ENCODE results near the gene TECPR2. TPM values are rescaled to one million over a fixed set of nuclear protein-coding genes. Genes with fewer than 3 reads are reported as not detected.

The TECPR2 gene
- total RNA-seq, 1 experiment from 2014 or later: 21.3 TPM

- TF ChIP-seq, protein P1, sequence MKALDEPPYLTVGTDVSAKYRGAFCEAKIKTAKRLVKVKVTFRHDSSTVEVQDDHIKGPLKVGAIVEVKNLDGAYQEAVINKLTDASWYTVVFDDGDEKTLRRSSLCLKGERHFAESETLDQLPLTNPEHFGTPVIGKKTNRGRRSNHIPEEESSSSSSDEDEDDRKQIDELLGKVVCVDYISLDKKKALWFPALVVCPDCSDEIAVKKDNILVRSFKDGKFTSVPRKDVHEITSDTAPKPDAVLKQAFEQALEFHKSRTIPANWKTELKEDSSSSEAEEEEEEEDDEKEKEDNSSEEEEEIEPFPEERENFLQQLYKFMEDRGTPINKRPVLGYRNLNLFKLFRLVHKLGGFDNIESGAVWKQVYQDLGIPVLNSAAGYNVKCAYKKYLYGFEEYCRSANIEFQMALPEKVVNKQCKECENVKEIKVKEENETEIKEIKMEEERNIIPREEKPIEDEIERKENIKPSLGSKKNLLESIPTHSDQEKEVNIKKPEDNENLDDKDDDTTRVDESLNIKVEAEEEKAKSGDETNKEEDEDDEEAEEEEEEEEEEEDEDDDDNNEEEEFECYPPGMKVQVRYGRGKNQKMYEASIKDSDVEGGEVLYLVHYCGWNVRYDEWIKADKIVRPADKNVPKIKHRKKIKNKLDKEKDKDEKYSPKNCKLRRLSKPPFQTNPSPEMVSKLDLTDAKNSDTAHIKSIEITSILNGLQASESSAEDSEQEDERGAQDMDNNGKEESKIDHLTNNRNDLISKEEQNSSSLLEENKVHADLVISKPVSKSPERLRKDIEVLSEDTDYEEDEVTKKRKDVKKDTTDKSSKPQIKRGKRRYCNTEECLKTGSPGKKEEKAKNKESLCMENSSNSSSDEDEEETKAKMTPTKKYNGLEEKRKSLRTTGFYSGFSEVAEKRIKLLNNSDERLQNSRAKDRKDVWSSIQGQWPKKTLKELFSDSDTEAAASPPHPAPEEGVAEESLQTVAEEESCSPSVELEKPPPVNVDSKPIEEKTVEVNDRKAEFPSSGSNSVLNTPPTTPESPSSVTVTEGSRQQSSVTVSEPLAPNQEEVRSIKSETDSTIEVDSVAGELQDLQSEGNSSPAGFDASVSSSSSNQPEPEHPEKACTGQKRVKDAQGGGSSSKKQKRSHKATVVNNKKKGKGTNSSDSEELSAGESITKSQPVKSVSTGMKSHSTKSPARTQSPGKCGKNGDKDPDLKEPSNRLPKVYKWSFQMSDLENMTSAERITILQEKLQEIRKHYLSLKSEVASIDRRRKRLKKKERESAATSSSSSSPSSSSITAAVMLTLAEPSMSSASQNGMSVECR (CRISPR knock-in tag; IDR thresholded peaks at IDR 0.05; ENCODE audit: borderline replicate concordance): no peak
- TF ChIP-seq NFE2L1 (CRISPR knock-in tag; IDR thresholded peaks at IDR 0.05): no peak
- TF ChIP-seq TEAD1 (CRISPR knock-in tag; IDR thresholded peaks at IDR 0.05): no peak
- TF ChIP-seq, protein P2, sequence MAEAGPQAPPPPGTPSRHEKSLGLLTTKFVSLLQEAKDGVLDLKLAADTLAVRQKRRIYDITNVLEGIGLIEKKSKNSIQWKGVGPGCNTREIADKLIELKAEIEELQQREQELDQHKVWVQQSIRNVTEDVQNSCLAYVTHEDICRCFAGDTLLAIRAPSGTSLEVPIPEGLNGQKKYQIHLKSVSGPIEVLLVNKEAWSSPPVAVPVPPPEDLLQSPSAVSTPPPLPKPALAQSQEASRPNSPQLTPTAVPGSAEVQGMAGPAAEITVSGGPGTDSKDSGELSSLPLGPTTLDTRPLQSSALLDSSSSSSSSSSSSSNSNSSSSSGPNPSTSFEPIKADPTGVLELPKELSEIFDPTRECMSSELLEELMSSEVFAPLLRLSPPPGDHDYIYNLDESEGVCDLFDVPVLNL (CRISPR knock-in tag; IDR thresholded peaks at IDR 0.05; ENCODE audit: borderline replicate concordance, low read depth): no peak
- no peak for TF ChIP-seq ZNF263 (CRISPR knock-in tag; IDR thresholded peaks at IDR 0.05; ENCODE audit: low read depth)
- no peak for TF ChIP-seq FOXP1 (CRISPR knock-in tag; IDR thresholded peaks at IDR 0.05; ENCODE audit: borderline replicate concordance)
Observed at GRCh38 chr14:102396521-102396920, 33.8 kb downstream of the TECPR2 start (continued).

GRCh38 chr14:102403028-102403427 lies 40.3 kb downstream of the TECPR2 start:
- peaks cover 6% of the 10 kb centered on the region for H3K4me1 Mint-ChIP-seq
- peaks cover 38% of the 10 kb centered on the region for H3K9me3 Mint-ChIP-seq
- H3K36me3 Mint-ChIP-seq: peaks cover 48% of the 10 kb centered on the region
- DNase-seq (ENCODE audit: low spot score): no peak
- no peak overlapping the region for H3K27ac Mint-ChIP-seq
- H3K4me3 Mint-ChIP-seq: no peak overlapping the region
- ChIA-PET CTCF (no interaction called here), POLR2A (no interaction called here)
- no peak for TF ChIP-seq ZNF263 (CRISPR knock-in tag; IDR thresholded peaks at IDR 0.05; ENCODE audit: low read depth)
- no peak for TF ChIP-seq ZNF219 (CRISPR knock-in tag; IDR thresholded peaks at IDR 0.05; ENCODE audit: borderline replicate concordance)
- no peak for TF ChIP-seq SP1 (CRISPR knock-in tag; conservative IDR thresholded peaks at IDR 0.05)
- no peak for TF ChIP-seq SMAD4 (CRISPR knock-in tag; IDR thresholded peaks at IDR 0.05)
- no peak for TF ChIP-seq ETV6 (CRISPR knock-in tag; IDR thresholded peaks at IDR 0.05)
- TF ChIP-seq, protein P3, sequence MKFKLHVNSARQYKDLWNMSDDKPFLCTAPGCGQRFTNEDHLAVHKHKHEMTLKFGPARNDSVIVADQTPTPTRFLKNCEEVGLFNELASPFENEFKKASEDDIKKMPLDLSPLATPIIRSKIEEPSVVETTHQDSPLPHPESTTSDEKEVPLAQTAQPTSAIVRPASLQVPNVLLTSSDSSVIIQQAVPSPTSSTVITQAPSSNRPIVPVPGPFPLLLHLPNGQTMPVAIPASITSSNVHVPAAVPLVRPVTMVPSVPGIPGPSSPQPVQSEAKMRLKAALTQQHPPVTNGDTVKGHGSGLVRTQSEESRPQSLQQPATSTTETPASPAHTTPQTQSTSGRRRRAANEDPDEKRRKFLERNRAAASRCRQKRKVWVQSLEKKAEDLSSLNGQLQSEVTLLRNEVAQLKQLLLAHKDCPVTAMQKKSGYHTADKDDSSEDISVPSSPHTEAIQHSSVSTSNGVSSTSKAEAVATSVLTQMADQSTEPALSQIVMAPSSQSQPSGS (CRISPR knock-in tag; IDR thresholded peaks at IDR 0.05; ENCODE audit: borderline replicate concordance, low read depth): no peak
- no peak for TF ChIP-seq ZNF121 (CRISPR knock-in tag; IDR thresholded peaks at IDR 0.05)
- H3K27me3 Mint-ChIP-seq (ENCODE audit: low read depth): no peaks in the 10 kb centered on the region
- ATAC-seq: no peak

DNA sequence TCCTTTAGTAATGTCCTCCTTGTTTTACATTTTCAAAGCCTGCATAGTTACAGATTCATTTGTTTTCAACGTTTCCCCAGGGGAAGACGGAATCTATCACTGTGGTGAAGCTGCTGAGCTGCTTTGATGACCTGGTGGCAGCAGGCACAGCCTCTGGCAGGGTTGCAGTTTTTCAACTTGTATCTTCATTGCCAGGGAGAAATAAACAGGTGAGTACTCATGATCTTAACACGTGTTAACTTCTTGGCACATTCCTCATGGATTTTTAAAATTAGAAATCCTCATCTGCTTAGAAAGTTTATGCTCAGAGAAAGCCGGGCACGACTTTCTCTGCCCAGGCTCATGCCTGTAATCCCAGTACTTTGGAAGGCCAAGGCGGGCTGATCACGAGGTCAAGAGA lies 44.5 kb downstream of the TECPR2 start:
- TF ChIP-seq ZNF396 (CRISPR knock-in tag; IDR thresholded peaks at IDR 0.05; ENCODE audit: borderline replicate concordance) (no peak), ZNF416 (CRISPR knock-in tag; IDR thresholded peaks at IDR 0.05) (no peak)
- no peak for DNase-seq (ENCODE audit: low spot score)
- Mint-ChIP-seq H3K9me3 (peaks cover 14% of the 10 kb centered on the region), H3K36me3 (peaks cover 29% of the 10 kb centered on the region), H3K27me3 (ENCODE audit: low read depth) (no peaks in the 10 kb centered on the region), H3K4me3 (no peak overlapping the region), H3K27ac (peak overlapping the region; percentile 91), H3K4me1 (peaks cover 26% of the 10 kb centered on the region)
- POLR2A ChIA-PET: no interaction called here
- CTCF ChIA-PET: no interaction called here
- ATAC-seq: no peak

DNA sequence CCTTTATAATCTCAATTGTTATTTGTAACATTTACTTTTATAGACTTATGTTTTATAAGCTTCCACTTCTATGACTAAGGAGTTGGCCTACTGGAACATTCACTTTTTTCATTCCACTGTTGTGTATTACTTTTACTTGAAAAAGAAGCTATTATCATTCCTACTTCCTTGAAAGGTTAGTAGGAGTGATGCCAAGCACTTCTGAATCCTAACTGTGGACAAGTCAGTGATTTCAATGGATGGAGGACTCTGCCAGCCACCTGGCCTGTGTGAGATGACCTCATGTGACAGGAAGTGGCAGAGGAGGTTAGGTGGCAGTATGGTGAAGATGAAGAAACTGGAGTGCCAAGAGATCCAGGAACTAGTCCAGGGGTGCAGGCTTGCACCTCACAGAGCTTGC lies 46.0 kb downstream of the TECPR2 start:
- H3K27me3 Mint-ChIP-seq (ENCODE audit: low read depth): no peaks in the 10 kb centered on the region
- H3K27ac Mint-ChIP-seq: peak overlapping the region; percentile 89
- peaks cover 15% of the 10 kb centered on the region for H3K36me3 Mint-ChIP-seq
- no peak for ATAC-seq
- ChIA-PET POLR2A (no interaction called here), CTCF (interaction anchor here (1.0 kb wide), 1 partner anchor 30 kb away, joined by 4 read pairs; no protein-coding TSS in a partner anchor)
- H3K9me3 Mint-ChIP-seq: no peaks in the 10 kb centered on the region
- H3K4me1 Mint-ChIP-seq: peaks cover 28% of the 10 kb centered on the region
- no peak for DNase-seq (ENCODE audit: low spot score)
- H3K4me3 Mint-ChIP-seq: no peak overlapping the region
- TF ChIP-seq OVOL2 (CRISPR knock-in tag; IDR thresholded peaks at IDR 0.05; ENCODE audit: borderline replicate concordance) (no peak), JUN (CRISPR knock-in tag; IDR thresholded peaks at IDR 0.05) (no peak), SMAD4 (CRISPR knock-in tag; IDR thresholded peaks at IDR 0.05) (no peak), ELF4 (CRISPR knock-in tag; IDR thresholded peaks at IDR 0.05; ENCODE audit: low read depth) (no peak), TP53 (CRISPR knock-in tag; IDR thresholded peaks at IDR 0.05) (no peak), JAZF1 (CRISPR knock-in tag; IDR thresholded peaks at IDR 0.05) (no peak), CREB1 (CRISPR knock-in tag; IDR thresholded peaks at IDR 0.05) (no peak)
- TF ChIP-seq, protein P4, sequence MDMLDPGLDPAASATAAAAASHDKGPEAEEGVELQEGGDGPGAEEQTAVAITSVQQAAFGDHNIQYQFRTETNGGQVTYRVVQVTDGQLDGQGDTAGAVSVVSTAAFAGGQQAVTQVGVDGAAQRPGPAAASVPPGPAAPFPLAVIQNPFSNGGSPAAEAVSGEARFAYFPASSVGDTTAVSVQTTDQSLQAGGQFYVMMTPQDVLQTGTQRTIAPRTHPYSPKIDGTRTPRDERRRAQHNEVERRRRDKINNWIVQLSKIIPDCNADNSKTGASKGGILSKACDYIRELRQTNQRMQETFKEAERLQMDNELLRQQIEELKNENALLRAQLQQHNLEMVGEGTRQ (CRISPR knock-in tag; IDR thresholded peaks at IDR 0.05): no peak
- TF ChIP-seq, protein P5, sequence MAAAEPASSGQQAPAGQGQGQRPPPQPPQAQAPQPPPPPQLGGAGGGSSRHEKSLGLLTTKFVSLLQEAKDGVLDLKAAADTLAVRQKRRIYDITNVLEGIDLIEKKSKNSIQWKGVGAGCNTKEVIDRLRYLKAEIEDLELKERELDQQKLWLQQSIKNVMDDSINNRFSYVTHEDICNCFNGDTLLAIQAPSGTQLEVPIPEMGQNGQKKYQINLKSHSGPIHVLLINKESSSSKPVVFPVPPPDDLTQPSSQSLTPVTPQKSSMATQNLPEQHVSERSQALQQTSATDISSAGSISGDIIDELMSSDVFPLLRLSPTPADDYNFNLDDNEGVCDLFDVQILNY (CRISPR knock-in tag; IDR thresholded peaks at IDR 0.05): no peak
- TF ChIP-seq, protein P6, sequence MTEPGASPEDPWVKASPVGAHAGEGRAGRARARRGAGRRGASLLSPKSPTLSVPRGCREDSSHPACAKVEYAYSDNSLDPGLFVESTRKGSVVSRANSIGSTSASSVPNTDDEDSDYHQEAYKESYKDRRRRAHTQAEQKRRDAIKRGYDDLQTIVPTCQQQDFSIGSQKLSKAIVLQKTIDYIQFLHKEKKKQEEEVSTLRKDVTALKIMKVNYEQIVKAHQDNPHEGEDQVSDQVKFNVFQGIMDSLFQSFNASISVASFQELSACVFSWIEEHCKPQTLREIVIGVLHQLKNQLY (CRISPR knock-in tag; IDR thresholded peaks at IDR 0.05): no peak
